HCT116 (cell line): ENCODE results near the gene SERPINB6. TPM values are rescaled to one million over a fixed set of nuclear protein-coding genes. Genes with fewer than 3 reads are reported as not detected.
"Not testable (repeated sequence)": the region's sequence is repeated elsewhere in the genome, so short reads cannot be mapped to it uniquely, and the experiment has no call there.

Source experiments
- ATAC-seq: fragments of 200-7000 bp; cut with Tn5 transposase; 2 replicates; pipeline ENCODE4 v1.9.1; 2020; ENCODE audit warnings: mild to moderate bottlenecking, moderate library complexity
- BruUV-seq: library from RNA; stranded (reverse); fragments of 400-500 nt; replicated peaks from 2 replicates; lab custom pipeline; 2021; lab: Mats Ljungman, UMichigan
- CTCF ChIA-PET: fragments of 300-600 bp; sonication (Branson Sonifier 250); formaldehyde crosslinking; loops from one replicate; lab custom pipeline; 2021; ENCODE audit warnings: antibody characterized with exemption; lab: Charles Lee
- POLR2A ChIA-PET: fragments of 300-600, 350-600 bp; sonication (Branson Sonifier 250); formaldehyde crosslinking; loops from one replicate; lab custom pipeline; 2021; ENCODE audit warnings: antibody characterized with exemption; lab: Charles Lee
- RAD21 ChIA-PET, 2 experiments: fragments of 300-600 bp; sonication (Branson Sonifier 250); formaldehyde crosslinking; loops; one replicate each; lab custom pipeline; 2023; ENCODE audit warnings: low total read pairs in 2 of 2; ENCODE audit not compliant: uncharacterized antibody in 2 of 2, unreplicated experiment in 2 of 2, low non-redundant PET in 1 of 2; lab: Charles Lee
- DNase-seq: peaks from one replicate; pipeline ENCODE4 v3.0.0-alpha.2; 2010; ENCODE audit warnings: low read depth, low spot score
- H2AFZ ChIP-seq: fragments of 200-600 bp; shearing (Covaris generic), sonication (generic); 2 replicates; pipeline ENCODE4 v1.6.1; 2017; ENCODE audit warnings: low read depth, mixed run types, mixed read lengths, antibody characterized with exemption, low read length; ENCODE audit not compliant: poor library complexity, severe bottlenecking
- H3K27ac ChIP-seq: 2 replicates; pipeline ENCODE4 v1.5.1; 2012; ENCODE audit warnings: low read depth, low read length
- H3K27me3 ChIP-seq: fragments of 200-600 bp; sonication (generic); 2 replicates; pipeline ENCODE4 v1.6.1; 2016; ENCODE audit warnings: mixed run types, low read length, mixed read lengths; ENCODE audit not compliant: insufficient read depth
- H3K36me3 ChIP-seq, 2 experiments: fragments of 200-500 bp in 1 of 2; fragments of 200-600 bp in 1 of 2; sonication (Bioruptor generic) in 1 of 2; sonication (generic) in 1 of 2; 2 replicates each; pipeline versions ENCODE4 v1.5.1 to v1.6.1; 2014 to 2016; ENCODE audit warnings: low read length in 2 of 2, inconsistent platforms in 1 of 2, mixed read lengths in 1 of 2, mixed run types in 1 of 2; ENCODE audit not compliant: insufficient read depth in 2 of 2, control insufficient read depth in 1 of 2
- H3K4me1 ChIP-seq, 2 experiments: fragments of 200-600 bp in 1 of 2; sonication (generic) in 1 of 2; 2 replicates each; pipeline versions ENCODE4 v1.5.1 to v1.6.1; 2012 to 2017; ENCODE audit warnings: low read length in 2 of 2, inconsistent platforms in 1 of 2, mild to moderate bottlenecking in 1 of 2, mixed read lengths in 1 of 2, mixed run types in 1 of 2, moderate library complexity in 1 of 2; ENCODE audit not compliant: insufficient read depth in 2 of 2, control insufficient read depth in 1 of 2
- H3K4me2 ChIP-seq: fragments of 200-600 bp; sonication (generic); 2 replicates; pipeline ENCODE4 v1.6.1; 2017; ENCODE audit warnings: mixed run types, low read length, mixed read lengths
- H3K4me3 ChIP-seq, 2 experiments: fragments of 200-600 bp in 1 of 2; sonication (generic) in 1 of 2; replicated peaks in 1 of 2; 2 replicates each; pipeline ENCODE4 v1.5.1; 2011 to 2016; ENCODE audit warnings: low read length in 2 of 2, control low read depth in 1 of 2, low read depth in 1 of 2, mild to moderate bottlenecking in 1 of 2, mixed read lengths in 1 of 2, mixed run types in 1 of 2
- H3K79me2 ChIP-seq: fragments of 200-600 bp; sonication (generic); 2 replicates; pipeline ENCODE4 v1.6.1; 2017; ENCODE audit warnings: mild to moderate bottlenecking, mixed run types, low read length, moderate library complexity, mixed read lengths; ENCODE audit not compliant: insufficient read depth
- H3K9ac ChIP-seq: fragments of 200-600 bp; sonication (generic); 2 replicates; pipeline ENCODE4 v1.6.1; 2016; ENCODE audit warnings: low read length, mixed read lengths
- H3K9me2 ChIP-seq: fragments of 200-600 bp; sonication (generic), shearing (Covaris generic); 2 replicates; pipeline ENCODE4 v1.6.1; 2017; ENCODE audit warnings: mixed run types, mild to moderate bottlenecking, moderate library complexity; ENCODE audit not compliant: insufficient read depth
- H3K9me3 ChIP-seq, 2 experiments: fragments of 200-500 bp in 1 of 2; fragments of 200-600 bp in 1 of 2; sonication (Bioruptor generic) in 1 of 2; sonication (generic) in 1 of 2; 2 replicates each; pipeline ENCODE4 v1.6.1; 2014 to 2017; ENCODE audit warnings: low read length in 2 of 2, mixed read lengths in 2 of 2, inconsistent platforms in 1 of 2, low read depth in 1 of 2, mild to moderate bottlenecking in 1 of 2, mixed run types in 1 of 2, moderate library complexity in 1 of 2; ENCODE audit not compliant: control insufficient read depth in 1 of 2, insufficient read depth in 1 of 2
- H4K20me1 ChIP-seq: fragments of 200-600 bp; sonication (generic), shearing (Covaris generic); 2 replicates; pipeline ENCODE4 v1.6.1; 2017; ENCODE audit warnings: mixed run types, mild to moderate bottlenecking, moderate library complexity; ENCODE audit not compliant: insufficient read depth
- ATF3 ChIP-seq: IDR thresholded peaks from 2 replicates; pipeline ENCODE4 v1.6.1; 2012
- CEBPB ChIP-seq: IDR thresholded peaks from 2 replicates; pipeline ENCODE4 v1.6.1; 2012; ENCODE audit warnings: low read depth
- CTCF ChIP-seq, 3 experiments: fragments of 200-600 bp in 1 of 3; sonication (generic) in 1 of 3; IDR thresholded peaks in 2 of 3; conservative IDR thresholded peaks in 1 of 3; 2 replicates each; pipeline ENCODE4 v1.5.1; 2012 to 2017; ENCODE audit warnings: low read depth in 2 of 3, low read length in 2 of 3, antibody characterized with exemption in 1 of 3, borderline replicate concordance in 1 of 3, control low read depth in 1 of 3, mild to moderate bottlenecking in 1 of 3, mixed read lengths in 1 of 3, mixed run types in 1 of 3, moderate library complexity in 1 of 3; ENCODE audit not compliant: insufficient read depth in 1 of 3
- ELF1 ChIP-seq: IDR thresholded peaks from 2 replicates; pipeline ENCODE4 v1.6.1; 2012; ENCODE audit warnings: low read depth, borderline replicate concordance
- EZH2 ChIP-seq: fragments of 200-600 bp; sonication (generic); IDR thresholded peaks from 2 replicates; pipeline ENCODE4 v1.6.1; 2017; ENCODE audit warnings: antibody characterized with exemption, mixed run types
- EZH2phosphoT487 ChIP-seq: fragments of 200-600 bp; IDR thresholded peaks from 2 replicates; pipeline ENCODE4 v1.6.1; 2018; ENCODE audit warnings: antibody characterized with exemption, borderline replicate concordance
- FOSL1 ChIP-seq: IDR thresholded peaks from 2 replicates; pipeline ENCODE4 v1.6.1; 2012; ENCODE audit warnings: low read depth
- JUND ChIP-seq: IDR thresholded peaks from 2 replicates; pipeline ENCODE4 v1.6.1; 2012
- MAX ChIP-seq: IDR thresholded peaks from 2 replicates; pipeline ENCODE4 v1.6.1; 2012
- POLR2A ChIP-seq: IDR thresholded peaks from 2 replicates; pipeline ENCODE4 v1.7.0; 2011; ENCODE audit warnings: borderline replicate concordance; ENCODE audit not compliant: insufficient read depth, insufficient read length; ENCODE audit errors: extremely low read depth
- POLR2AphosphoS5 ChIP-seq: IDR thresholded peaks from 2 replicates; pipeline ENCODE4 v1.6.1; 2011; ENCODE audit warnings: mild to moderate bottlenecking, low read depth, low read length, moderate library complexity
- RAD21 ChIP-seq: IDR thresholded peaks from 2 replicates; pipeline ENCODE4 v1.6.1; 2012; ENCODE audit warnings: low read depth, mild to moderate bottlenecking
- SIN3A ChIP-seq: IDR thresholded peaks from 2 replicates; pipeline ENCODE4 v1.6.1; 2012; ENCODE audit warnings: low read depth
- SRF ChIP-seq: IDR thresholded peaks from 2 replicates; pipeline ENCODE4 v1.6.1; 2012; ENCODE audit warnings: low read depth
- TCF7L2 ChIP-seq: IDR thresholded peaks from 2 replicates; pipeline ENCODE4 v1.7.0; 2011; ENCODE audit warnings: borderline replicate concordance, inconsistent platforms; ENCODE audit not compliant: insufficient read depth, insufficient read length; ENCODE audit errors: extremely low read depth
- YY1 ChIP-seq: IDR thresholded peaks from 2 replicates; pipeline ENCODE4 v1.6.1; 2011; ENCODE audit warnings: low read length, low read depth, moderate library complexity, mild to moderate bottlenecking; ENCODE audit not compliant: insufficient replicate concordance; ENCODE audit errors: extremely low read depth
- ZNF274 ChIP-seq: fragments of 200-500 bp; sonication (Bioruptor generic); IDR thresholded peaks from 2 replicates; pipeline ENCODE4 v1.6.1; 2014; ENCODE audit warnings: mild to moderate bottlenecking, low read depth, low read length, inconsistent platforms
- intact Hi-C: fragments of 100-400 bp; cut with micrococcal nuclease; formaldehyde crosslinking; loops from 2 replicates; pipeline ENCODE4 v1.10.0; 2022
- total RNA-seq: library from RNA; stranded (reverse); gene quantifications from one replicate; pipeline ENCODE4 v1.2.1, GENCODE V29; 2021; ENCODE audit not compliant: unreplicated experiment
- TF ChIP-seq, protein P1 (sequence below): IDR thresholded peaks from 2 replicates; pipeline ENCODE4 v1.6.1; 2012; ENCODE audit warnings: low read depth

SERPINB6 gene
- total RNA-seq, 1 experiment from 2014 or later: 103 TPM

- H3K4me3 ChIP-seq: no peak overlapping the region
- no peaks in the 10 kb centered on the region for H3K9me2 ChIP-seq
- DNase-seq (no peak), ATAC-seq (no peak)
- H3K4me1 ChIP-seq: peaks cover 10 to 16% of the 10 kb centered on the region in 2 experiments
- no peak overlapping the region for H3K27ac ChIP-seq
- H3K27me3 ChIP-seq: no peaks in the 10 kb centered on the region
- H3K9ac ChIP-seq: no peak overlapping the region
- CTCF ChIA-PET: no interaction called here
- RAD21 ChIA-PET: no interaction called here
- no peaks in the 10 kb centered on the region for H3K9me3 ChIP-seq
- BruUV-seq: no TSS peak
- H3K79me2 ChIP-seq: peaks cover 36% of the 10 kb centered on the region
- POLR2A ChIA-PET: no interaction called here
- intact Hi-C loops: no loop called here
- H3K4me2 ChIP-seq: no peak overlapping the region
- no peak overlapping the region for H2AFZ ChIP-seq
- TF ChIP-seq JUND: no peak
- no peak for TF ChIP-seq POLR2AphosphoS5
- TF ChIP-seq RAD21: no peak
- TF ChIP-seq EZH2phosphoT487: no peak
- TF ChIP-seq EZH2: no peak
- TF ChIP-seq FOSL1: no peak
- TF ChIP-seq ATF3: no peak
- no peak for TF ChIP-seq SRF
- no peak for TF ChIP-seq CEBPB
- TF ChIP-seq ZNF274: no peak
- TF ChIP-seq MAX: no peak
- TF ChIP-seq POLR2A: no peak
- TF ChIP-seq, protein P1, sequence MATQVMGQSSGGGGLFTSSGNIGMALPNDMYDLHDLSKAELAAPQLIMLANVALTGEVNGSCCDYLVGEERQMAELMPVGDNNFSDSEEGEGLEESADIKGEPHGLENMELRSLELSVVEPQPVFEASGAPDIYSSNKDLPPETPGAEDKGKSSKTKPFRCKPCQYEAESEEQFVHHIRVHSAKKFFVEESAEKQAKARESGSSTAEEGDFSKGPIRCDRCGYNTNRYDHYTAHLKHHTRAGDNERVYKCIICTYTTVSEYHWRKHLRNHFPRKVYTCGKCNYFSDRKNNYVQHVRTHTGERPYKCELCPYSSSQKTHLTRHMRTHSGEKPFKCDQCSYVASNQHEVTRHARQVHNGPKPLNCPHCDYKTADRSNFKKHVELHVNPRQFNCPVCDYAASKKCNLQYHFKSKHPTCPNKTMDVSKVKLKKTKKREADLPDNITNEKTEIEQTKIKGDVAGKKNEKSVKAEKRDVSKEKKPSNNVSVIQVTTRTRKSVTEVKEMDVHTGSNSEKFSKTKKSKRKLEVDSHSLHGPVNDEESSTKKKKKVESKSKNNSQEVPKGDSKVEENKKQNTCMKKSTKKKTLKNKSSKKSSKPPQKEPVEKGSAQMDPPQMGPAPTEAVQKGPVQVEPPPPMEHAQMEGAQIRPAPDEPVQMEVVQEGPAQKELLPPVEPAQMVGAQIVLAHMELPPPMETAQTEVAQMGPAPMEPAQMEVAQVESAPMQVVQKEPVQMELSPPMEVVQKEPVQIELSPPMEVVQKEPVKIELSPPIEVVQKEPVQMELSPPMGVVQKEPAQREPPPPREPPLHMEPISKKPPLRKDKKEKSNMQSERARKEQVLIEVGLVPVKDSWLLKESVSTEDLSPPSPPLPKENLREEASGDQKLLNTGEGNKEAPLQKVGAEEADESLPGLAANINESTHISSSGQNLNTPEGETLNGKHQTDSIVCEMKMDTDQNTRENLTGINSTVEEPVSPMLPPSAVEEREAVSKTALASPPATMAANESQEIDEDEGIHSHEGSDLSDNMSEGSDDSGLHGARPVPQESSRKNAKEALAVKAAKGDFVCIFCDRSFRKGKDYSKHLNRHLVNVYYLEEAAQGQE: no peak
- TF ChIP-seq CTCF (IDR thresholded peaks at IDR 0.05 in 2 of 3, conservative IDR thresholded peaks at IDR 0.05 in 1 of 3; ENCODE audit: borderline replicate concordance in 1 of 3, insufficient read depth in 1 of 3, low read depth in 2 of 3, low read length in 2 of 3): no peak
- TF ChIP-seq SIN3A: no peak
- no peak for TF ChIP-seq ELF1
- no peak for TF ChIP-seq TCF7L2
- no peak for TF ChIP-seq YY1
- no peaks in the 10 kb centered on the region for H4K20me1 ChIP-seq
- peaks cover 14 to 43% of the 10 kb centered on the region in 2 experiments for H3K36me3 ChIP-seq
Observed at GRCh38 chr6:3005077-3005476, 33.7 kb upstream of the SERPINB6 start.

DNA sequence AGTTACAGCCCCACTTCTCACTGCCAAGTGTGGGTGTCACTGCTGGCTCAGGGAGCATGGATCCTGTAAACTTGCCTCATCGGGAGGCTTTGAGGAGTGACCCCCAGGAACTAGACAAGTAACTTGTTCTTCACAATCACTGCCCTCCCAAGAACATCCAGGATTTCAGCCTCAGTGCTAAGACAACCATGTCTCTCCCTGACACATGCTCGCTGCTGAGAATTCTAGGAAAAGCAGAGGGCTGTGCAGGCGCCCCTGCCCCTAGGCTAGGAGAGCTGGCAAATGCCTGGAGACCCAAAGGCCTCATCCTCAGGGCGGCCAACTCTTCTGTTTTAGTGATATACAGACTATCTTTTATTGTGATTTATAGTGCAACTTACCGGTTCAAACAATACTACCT is 31.9 kb upstream of the SERPINB6 start:
- H2AFZ ChIP-seq, H3K9me2 ChIP-seq, H4K20me1 ChIP-seq, H3K9me3 ChIP-seq, H3K27ac ChIP-seq, H3K9ac ChIP-seq, H3K4me2 ChIP-seq, CTCF ChIA-PET, H3K4me3 ChIP-seq, ATAC-seq, H3K27me3 ChIP-seq, BruUV-seq, RAD21 ChIA-PET, DNase-seq: not testable (repeated sequence)
- Histone ChIP-seq H3K4me1 (peaks cover 18 to 26% of the 10 kb centered on the region in 2 experiments), H3K79me2 (peaks cover 39% of the 10 kb centered on the region), H3K36me3 (peaks cover 10 to 33% of the 10 kb centered on the region in 2 experiments)
- POLR2A ChIA-PET: interaction anchor here (1.4 kb wide), 1 partner anchor 21 kb away, joined by 5 read pairs; no protein-coding TSS in a partner anchor
- intact Hi-C loops: loop anchor here (2.0 kb wide), 1 partner anchor 22 kb away; no protein-coding TSS in a partner anchor
